HepG2 (cell line): ENCODE measurements around the gene LHPP. TPM values are rescaled to one million over a fixed set of nuclear protein-coding genes. Genes with fewer than 3 reads are reported as not detected.

ENCODE experiments used
- ASH2L ChIP-seq: fragments of 300-600, 200-600 bp; sonication (generic); IDR thresholded peaks from 2 replicates; pipeline ENCODE4 v1.7.0; 2017; ENCODE audit warnings: low read depth, mild to moderate bottlenecking, moderate library complexity, mixed read lengths, low read length; ENCODE audit not compliant: insufficient read length
- BCL6 ChIP-seq: IDR thresholded peaks from 2 replicates; pipeline ENCODE4 v1.6.1; 2016; ENCODE audit warnings: missing genetic modification reagents, missing compliant biosample characterization
- BRD4 ChIP-seq: sonication (generic); formaldehyde crosslinking; IDR thresholded peaks from 2 replicates; pipeline ENCODE4 v1.4.0; 2020; ENCODE audit warnings: missing genetic modification reagents
- CENPBD1 ChIP-seq: sonication (generic); formaldehyde crosslinking; IDR thresholded peaks from 2 replicates; pipeline ENCODE4 v1.8.0; 2022; ENCODE audit warnings: missing genetic modification reagents, low read depth, mild to moderate bottlenecking, borderline replicate concordance
- CENPT ChIP-seq: sonication (generic); formaldehyde crosslinking; IDR thresholded peaks from 2 replicates; pipeline ENCODE4 v1.8.0; 2022; ENCODE audit warnings: low read depth, mild to moderate bottlenecking, moderate library complexity, missing genetic modification reagents
- E2F1 ChIP-seq: sonication (generic); formaldehyde crosslinking; IDR thresholded peaks from 2 replicates; pipeline ENCODE4 v1.5.0; 2020; ENCODE audit warnings: missing genetic modification reagents
- ELF1 ChIP-seq: sonication (generic); formaldehyde crosslinking; IDR thresholded peaks from 2 replicates; pipeline ENCODE4 v1.4.0; 2020; ENCODE audit warnings: missing genetic modification reagents
- GABPB1 ChIP-seq: IDR thresholded peaks from 2 replicates; pipeline ENCODE4 v1.6.1; 2016; ENCODE audit warnings: mild to moderate bottlenecking, missing genetic modification reagents, moderate library complexity, missing compliant biosample characterization
- GTF2F1 ChIP-seq: fragments of 150-350 bp; IDR thresholded peaks from 2 replicates; pipeline ENCODE4 v1.6.1; 2014; ENCODE audit warnings: low read length
- HDAC2 ChIP-seq: sonication (generic); formaldehyde crosslinking; IDR thresholded peaks from 2 replicates; pipeline ENCODE4 v1.4.0; 2020; ENCODE audit warnings: missing genetic modification reagents
- HNRNPH1 ChIP-seq: fragments of 200-400 bp; formaldehyde crosslinking; optimal IDR thresholded peaks from 2 replicates; pipeline ENCODE3; 2017; ENCODE audit warnings: mild to moderate bottlenecking, low read depth, low read length
- IKZF4 ChIP-seq: sonication (generic); formaldehyde crosslinking; IDR thresholded peaks from 2 replicates; pipeline ENCODE4 v1.5.1; 2020; ENCODE audit warnings: borderline replicate concordance, mild to moderate bottlenecking, low read depth, missing genetic modification reagents; ENCODE audit errors: not compliant biosample characterization
- KDM4B ChIP-seq: sonication (generic); formaldehyde crosslinking; IDR thresholded peaks from 2 replicates; pipeline ENCODE4 v1.4.0; 2020; ENCODE audit warnings: missing genetic modification reagents
- MEF2D ChIP-seq: sonication (generic); formaldehyde crosslinking; IDR thresholded peaks from 2 replicates; pipeline ENCODE4 v1.5.1; 2020; ENCODE audit warnings: mild to moderate bottlenecking, missing genetic modification reagents
- MIXL1 ChIP-seq: IDR thresholded peaks from 2 replicates; pipeline ENCODE4 v1.6.1; 2016
- MTF1 ChIP-seq: sonication (generic); formaldehyde crosslinking; IDR thresholded peaks from 2 replicates; pipeline ENCODE4 v1.5.0; 2020; ENCODE audit warnings: missing genetic modification reagents
- MXI1 ChIP-seq: IDR thresholded peaks from 3 replicates; pipeline ENCODE4 v1.6.1; 2012; ENCODE audit warnings: low read depth, low read length, inconsistent platforms, borderline replicate concordance
- NR1H2 ChIP-seq: sonication (generic); formaldehyde crosslinking; IDR thresholded peaks from 2 replicates; pipeline ENCODE4 v1.8.1; 2022; ENCODE audit warnings: low read depth, missing genetic modification reagents, borderline replicate concordance
- NR2F6 ChIP-seq, 2 experiments: IDR thresholded peaks; 2 replicates each; pipeline ENCODE4 v1.6.1; 2016; ENCODE audit warnings: antibody characterized with exemption in 1 of 2, mild to moderate bottlenecking in 1 of 2
- PAX8 ChIP-seq: sonication (generic); formaldehyde crosslinking; IDR thresholded peaks from 2 replicates; pipeline ENCODE4 v1.8.0; 2022; ENCODE audit warnings: mild to moderate bottlenecking, missing genetic modification reagents, borderline replicate concordance
- PHF5A ChIP-seq: IDR thresholded peaks from one replicate; pipeline ENCODE4 v1.6.1; 2018; ENCODE audit warnings: low read depth, missing genetic modification reagents; ENCODE audit not compliant: unreplicated experiment
- PPARG ChIP-seq: conservative IDR thresholded peaks from 2 replicates; pipeline ENCODE4 v1.6.1; 2016; ENCODE audit warnings: missing biosample characterization, missing genetic modification reagents
- RBM22 ChIP-seq: fragments of 200-400 bp; formaldehyde crosslinking; optimal IDR thresholded peaks from 2 replicates; pipeline ENCODE3; 2017; ENCODE audit warnings: mild to moderate bottlenecking, low read length, moderate library complexity
- SALL1 ChIP-seq: sonication (generic); formaldehyde crosslinking; IDR thresholded peaks from 2 replicates; pipeline ENCODE4 v1.8.0; 2022; ENCODE audit warnings: mild to moderate bottlenecking, missing genetic modification reagents
- TOPORS ChIP-seq: sonication (generic); formaldehyde crosslinking; IDR thresholded peaks from 2 replicates; pipeline ENCODE4 v1.8.0; 2023; ENCODE audit warnings: mild to moderate bottlenecking, missing genetic modification reagents
- ZC3H13 ChIP-seq: sonication (generic); formaldehyde crosslinking; IDR thresholded peaks from 2 replicates; pipeline ENCODE4 v1.8.1; 2023; ENCODE audit warnings: mild to moderate bottlenecking, missing genetic modification reagents, moderate library complexity
- ZMAT3 ChIP-seq: sonication (generic); formaldehyde crosslinking; conservative IDR thresholded peaks from 2 replicates; pipeline ENCODE4 v1.7.0; 2021; ENCODE audit warnings: missing genetic modification reagents
- ZNF350 ChIP-seq: sonication (generic); formaldehyde crosslinking; IDR thresholded peaks from 2 replicates; pipeline ENCODE4 v1.4.0; 2020; ENCODE audit warnings: mild to moderate bottlenecking, low read depth, missing genetic modification reagents, borderline replicate concordance
- ZNF441 ChIP-seq: sonication (generic); formaldehyde crosslinking; IDR thresholded peaks from 2 replicates; pipeline ENCODE4 v1.7.0; 2021; ENCODE audit warnings: missing genetic modification reagents, borderline replicate concordance
- ZNF572 ChIP-seq: sonication (generic); formaldehyde crosslinking; IDR thresholded peaks from 2 replicates; pipeline ENCODE4 v1.5.1; 2020; ENCODE audit warnings: mild to moderate bottlenecking, missing genetic modification reagents
- ZNF713 ChIP-seq: sonication (generic); formaldehyde crosslinking; IDR thresholded peaks from 2 replicates; pipeline ENCODE4 v1.4.0; 2020; ENCODE audit warnings: mild to moderate bottlenecking, missing genetic modification reagents
- ZNF780A ChIP-seq: sonication (generic); formaldehyde crosslinking; IDR thresholded peaks from 2 replicates; pipeline ENCODE4 v1.8.0; 2022; ENCODE audit warnings: mild to moderate bottlenecking, missing genetic modification reagents, moderate library complexity
- ZNF850 ChIP-seq: sonication (generic); formaldehyde crosslinking; conservative IDR thresholded peaks from 2 replicates; pipeline ENCODE4 v1.9.0; 2021; ENCODE audit warnings: mild to moderate bottlenecking, missing genetic modification reagents
- polyA plus RNA-seq, 8 experiments: library from polyadenylated mRNA; depleted of rRNA in 3 of 8; stranded (reverse) in 7 of 8; unstranded in 1 of 8; fragments of >200 nt; fragmentation: Illumina TruSeq in 4 of 8; extraction: Trizol in 4 of 8; gene quantifications; 2 replicates each; pipeline versions ENCODE4 v1.2.1 to v1.2.3, GENCODE V29; 2011 to 2016; ENCODE audit warnings: low read depth in 4 of 8, missing spikeins in 1 of 8, mixed read lengths in 1 of 8; ENCODE audit not compliant: insufficient read depth in 1 of 8
- total RNA-seq, 5 experiments: library from RNA; depleted of rRNA; stranded (reverse); fragments of >200 nt; fragmentation: Illumina TruSeq; extraction: Trizol; gene quantifications; 2 replicates each; pipeline ENCODE4 v1.2.3, GENCODE V29; 2016; ENCODE audit warnings: low read depth in 1 of 5

Gene LHPP
- total and polyA plus RNA-seq, 2 of the 13 experiments (the other 11 are each of a cell fraction or from before 2014, with no cell fraction given), result 5.2 to 13.1 TPM

GRCh38 chr10:124461642-124462347, at the start of gene LHPP (continued):
- TF ChIP-seq ZNF350, result no peak
- TF ChIP-seq MEF2D (CRISPR knock-in tag), result no peak
- TF ChIP-seq PPARG (CRISPR knock-in tag), result no peak; the same call in 1 of the 2 replicates
- no peak for TF ChIP-seq HNRNPH1
- no peak for TF ChIP-seq GTF2F1
- peak; percentile 23; the same call in 1 of the 2 replicates for TF ChIP-seq ZNF441 (CRISPR knock-in tag)
- TF ChIP-seq KDM4B, result no peak
- TF ChIP-seq ASH2L, result peak; percentile 51
- TF ChIP-seq ZNF850, result no peak
- TF ChIP-seq RBM22, result no peak
- peak; percentile 99 for TF ChIP-seq MTF1
- no peak for TF ChIP-seq NR1H2 (CRISPR knock-in tag)
- no peak for TF ChIP-seq TOPORS (CRISPR knock-in tag)
- no peak for TF ChIP-seq CENPT (CRISPR knock-in tag)
- TF ChIP-seq BCL6 (CRISPR knock-in tag), result no peak
- no peak for TF ChIP-seq E2F1 (CRISPR knock-in tag)
- no peak for TF ChIP-seq NR2F6 (IDR thresholded peaks at IDR 0.05)
- TF ChIP-seq NR2F6 (CRISPR knock-in tag; IDR thresholded peaks at IDR 0.05), result peak; percentile 20; the same call in 1 of the 2 replicates
- TF ChIP-seq IKZF4 (CRISPR knock-in tag), result peak; percentile 41
- no peak for TF ChIP-seq ZNF713 (CRISPR knock-in tag)
- TF ChIP-seq ELF1 (CRISPR knock-in tag), result peak; percentile 98
- no peak for TF ChIP-seq MIXL1
- no peak for TF ChIP-seq CENPBD1 (CRISPR knock-in tag)
- no peak for TF ChIP-seq BRD4 (CRISPR knock-in tag)
- TF ChIP-seq PAX8, result no peak
- peak; percentile 33 for TF ChIP-seq PHF5A
- TF ChIP-seq ZNF780A (CRISPR knock-in tag), result no peak
- TF ChIP-seq ZNF572 (CRISPR knock-in tag), result 0 out of 2 replicates have a peak, but pooled peaks have one; percentile 25
- TF ChIP-seq HDAC2 (CRISPR knock-in tag), result no peak
- 0 out of 2 replicates have a peak, but pooled peaks have one; percentile 14 for TF ChIP-seq ZMAT3
- no peak for TF ChIP-seq ZC3H13 (CRISPR knock-in tag)
- peak; percentile 37; the same call in 1 of the 2 replicates for TF ChIP-seq SALL1 (CRISPR knock-in tag)
- TF ChIP-seq GABPB1 (CRISPR knock-in tag), result peak; percentile 79
- peak; percentile 50; the same call in 1 of the 3 replicates for TF ChIP-seq MXI1
